Measurements from ENCODE around the gene TRNAU1AP. TPM values are rescaled to one million over a fixed set of nuclear protein-coding genes. Genes with fewer than 3 reads are reported as not detected.
"Not testable (repeated sequence)": the region's sequence is repeated elsewhere in the genome, so short reads cannot be mapped to it uniquely, and the experiment has no call there.

Gene TRNAU1AP
- total RNA-seq, 4 donors from 2014 or later = 11.8 to 24.9 (median 19.3) TPM

DNA sequence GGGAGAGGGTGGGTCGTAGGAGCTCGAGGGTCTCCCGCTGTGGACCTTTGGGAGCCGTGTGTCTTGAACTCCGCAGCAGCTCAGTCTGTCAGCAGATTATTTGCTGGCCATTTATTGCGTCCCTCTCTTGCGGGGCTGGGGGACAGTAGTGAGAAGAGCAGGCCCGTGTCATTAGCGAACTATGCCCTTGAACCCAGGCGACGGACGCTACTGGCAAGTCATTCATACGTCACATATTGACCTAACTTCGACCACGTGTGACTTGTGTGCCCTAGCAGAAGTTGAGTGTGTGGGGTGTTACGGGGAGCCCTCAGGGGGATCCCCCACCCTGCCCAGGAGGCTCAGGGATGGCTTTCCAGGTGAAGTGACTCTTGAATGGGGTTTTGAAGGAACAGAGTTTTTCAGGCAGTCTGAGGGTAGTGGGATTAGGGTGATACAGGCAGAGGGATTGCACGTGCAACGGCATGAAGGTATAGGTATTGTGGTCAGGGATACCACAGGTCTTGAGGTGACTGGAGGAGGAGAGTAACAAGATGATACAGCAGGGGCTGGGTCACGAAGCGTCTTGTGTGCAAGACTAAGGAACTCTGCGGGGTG lies 34.0 kb upstream of the TRNAU1AP start:
- intact Hi-C loops (cut with DNase I; ENCODE audit: low total_unique reads) = no loop called here
- DNase-seq (ENCODE audit: low spot score in 2 of 2) = no peak

DNA sequence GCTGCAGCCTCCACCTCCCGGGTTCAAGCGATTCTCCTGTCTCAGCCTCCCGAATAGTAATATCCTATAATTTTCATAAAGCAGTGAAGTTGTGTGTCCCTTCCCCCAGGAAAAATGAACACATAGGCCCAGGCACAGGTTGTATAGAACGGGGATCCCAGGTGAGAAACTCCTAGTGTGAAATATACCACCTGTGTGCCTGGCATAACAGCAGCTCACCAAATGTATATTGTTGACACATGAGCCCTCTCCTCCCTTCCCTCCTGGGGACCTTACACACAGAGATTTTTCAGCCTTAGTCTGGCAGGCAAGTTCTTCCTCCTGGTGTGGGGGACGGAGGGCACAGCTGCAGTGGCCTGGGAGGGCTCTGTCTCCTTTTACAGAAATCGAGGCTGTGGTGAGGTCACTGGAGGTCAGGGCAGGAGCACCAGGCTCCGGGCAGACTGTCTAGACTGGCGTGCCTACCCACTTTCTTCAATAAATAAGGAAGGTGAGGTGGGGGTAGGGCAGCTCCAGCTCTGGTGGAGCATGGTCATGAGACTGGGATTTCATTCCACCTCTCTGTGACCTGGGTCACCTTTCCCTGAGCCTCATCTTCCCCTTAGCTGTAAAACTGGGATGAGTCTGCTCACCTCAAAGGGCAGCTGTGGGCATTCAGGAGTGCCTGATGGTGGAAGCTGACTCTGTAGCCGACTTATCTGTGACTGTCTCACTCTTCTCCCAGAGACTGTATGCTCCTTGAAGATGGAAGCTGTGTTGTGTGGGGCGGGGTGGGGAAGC lies 32.7 kb upstream of the TRNAU1AP start:
- TF ChIP-seq, protein P1, sequence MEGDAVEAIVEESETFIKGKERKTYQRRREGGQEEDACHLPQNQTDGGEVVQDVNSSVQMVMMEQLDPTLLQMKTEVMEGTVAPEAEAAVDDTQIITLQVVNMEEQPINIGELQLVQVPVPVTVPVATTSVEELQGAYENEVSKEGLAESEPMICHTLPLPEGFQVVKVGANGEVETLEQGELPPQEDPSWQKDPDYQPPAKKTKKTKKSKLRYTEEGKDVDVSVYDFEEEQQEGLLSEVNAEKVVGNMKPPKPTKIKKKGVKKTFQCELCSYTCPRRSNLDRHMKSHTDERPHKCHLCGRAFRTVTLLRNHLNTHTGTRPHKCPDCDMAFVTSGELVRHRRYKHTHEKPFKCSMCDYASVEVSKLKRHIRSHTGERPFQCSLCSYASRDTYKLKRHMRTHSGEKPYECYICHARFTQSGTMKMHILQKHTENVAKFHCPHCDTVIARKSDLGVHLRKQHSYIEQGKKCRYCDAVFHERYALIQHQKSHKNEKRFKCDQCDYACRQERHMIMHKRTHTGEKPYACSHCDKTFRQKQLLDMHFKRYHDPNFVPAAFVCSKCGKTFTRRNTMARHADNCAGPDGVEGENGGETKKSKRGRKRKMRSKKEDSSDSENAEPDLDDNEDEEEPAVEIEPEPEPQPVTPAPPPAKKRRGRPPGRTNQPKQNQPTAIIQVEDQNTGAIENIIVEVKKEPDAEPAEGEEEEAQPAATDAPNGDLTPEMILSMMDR (IDR thresholded peaks at IDR 0.05) = no peak
- TF ChIP-seq POLR2A (IDR thresholded peaks at IDR 0.05) = no peak
- no peak overlapping the region for H3K4me3 ChIP-seq (ENCODE audit: low read depth, poor library complexity, severe bottlenecking)
- 82 to 87% methylated on average over 10 of the region's 10 CpGs for WGBS, 2 donors
- no peak for DNase-seq (ENCODE audit: low spot score in 2 of 2)
- intact Hi-C loops (cut with DNase I; ENCODE audit: low total_unique reads) = loop anchor here (10.0 kb wide), 1 partner anchor 75 kb away; the partner anchor contains the start of gene RAB42

More for the DNA sequence above, 34.0 kb upstream of the TRNAU1AP start:
- WGBS, 2 donors = 7 to 14% methylated on average over 15 to 21 of the region's 21 CpGs
- H3K4me3 ChIP-seq (ENCODE audit: low read depth, poor library complexity, severe bottlenecking) = peak overlapping the region; percentile 41
- TF ChIP-seq POLR2A (IDR thresholded peaks at IDR 0.05) = no peak
- TF ChIP-seq, protein P1 (IDR thresholded peaks at IDR 0.05) = no peak

DNA sequence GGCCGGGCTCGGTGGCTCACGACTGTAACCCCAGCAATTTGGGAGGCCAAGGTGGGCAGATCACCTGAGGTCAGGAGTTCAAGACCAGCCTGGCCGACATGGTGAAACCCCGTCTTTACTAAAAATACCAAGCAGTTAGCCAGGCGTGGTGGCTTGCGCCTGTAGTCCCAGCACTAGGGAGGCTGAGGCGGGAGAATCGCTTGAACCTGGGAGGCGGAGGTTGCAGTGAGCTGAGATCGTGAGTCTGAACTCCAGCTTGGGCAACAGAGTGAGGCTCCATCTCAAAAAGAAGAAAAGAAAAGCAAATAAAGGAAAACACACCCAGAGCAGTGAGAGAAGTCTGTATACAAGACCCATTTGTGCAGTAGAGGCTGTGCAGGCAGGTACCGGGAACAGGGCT lies 32.1 kb upstream of the TRNAU1AP start:
- WGBS, 2 donors = 93% methylated on average over 12 of the region's 12 CpGs
- intact Hi-C loops (cut with DNase I; ENCODE audit: low total_unique reads) = loop anchor here (10.0 kb wide), 1 partner anchor 74 kb away; the partner anchor contains the start of gene RAB42
- DNase-seq (ENCODE audit: low spot score in 2 of 2); H3K4me3 ChIP-seq (ENCODE audit: low read depth, poor library complexity, severe bottlenecking): not testable (repeated sequence)

DNA sequence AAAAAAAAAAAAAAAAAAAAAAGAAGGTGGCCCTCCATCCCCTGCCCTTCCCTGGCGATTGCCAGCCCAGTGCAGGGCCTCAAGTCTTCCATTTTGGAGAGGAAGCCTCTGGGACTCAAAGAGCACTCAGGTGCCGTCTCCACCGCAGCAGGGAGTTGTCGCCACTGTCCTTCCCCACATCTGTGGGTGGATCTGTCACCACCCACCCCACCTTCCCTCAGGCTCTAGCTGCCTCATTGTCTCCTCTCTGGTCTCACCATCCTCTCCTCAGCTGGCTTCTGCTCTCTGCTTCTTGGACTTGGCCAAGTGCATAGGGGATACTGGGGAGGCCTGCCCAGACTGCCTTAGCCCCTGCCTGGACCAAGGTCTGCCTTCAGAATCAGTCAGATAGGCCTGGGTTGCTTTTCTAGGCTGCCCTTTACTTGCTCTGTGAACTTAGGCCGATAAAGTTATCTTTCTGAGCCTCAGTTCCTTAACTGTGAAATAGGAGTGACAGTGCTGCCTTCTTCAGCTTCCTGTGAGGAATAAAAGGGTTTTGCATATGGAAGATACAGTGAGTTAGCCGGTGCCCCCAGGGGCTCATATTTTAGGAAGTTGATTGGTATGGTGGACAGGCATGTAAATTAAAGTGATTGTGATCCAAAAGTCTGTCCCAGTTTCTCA lies 31.3 kb upstream of the TRNAU1AP start:
- H3K4me3 ChIP-seq (ENCODE audit: low read depth, poor library complexity, severe bottlenecking) = no peak overlapping the region
- intact Hi-C loops (cut with DNase I; ENCODE audit: low total_unique reads) = loop anchor here (10.0 kb wide), 1 partner anchor 73 kb away; the partner anchor contains the start of gene RAB42
- 82 to 83% methylated on average over 6 of the region's 6 CpGs for WGBS, 2 donors
- DNase-seq (ENCODE audit: low spot score in 2 of 2) = no peak
- TF ChIP-seq, protein P1 (IDR thresholded peaks at IDR 0.05) = no peak
- no peak for TF ChIP-seq POLR2A (IDR thresholded peaks at IDR 0.05)

DNA sequence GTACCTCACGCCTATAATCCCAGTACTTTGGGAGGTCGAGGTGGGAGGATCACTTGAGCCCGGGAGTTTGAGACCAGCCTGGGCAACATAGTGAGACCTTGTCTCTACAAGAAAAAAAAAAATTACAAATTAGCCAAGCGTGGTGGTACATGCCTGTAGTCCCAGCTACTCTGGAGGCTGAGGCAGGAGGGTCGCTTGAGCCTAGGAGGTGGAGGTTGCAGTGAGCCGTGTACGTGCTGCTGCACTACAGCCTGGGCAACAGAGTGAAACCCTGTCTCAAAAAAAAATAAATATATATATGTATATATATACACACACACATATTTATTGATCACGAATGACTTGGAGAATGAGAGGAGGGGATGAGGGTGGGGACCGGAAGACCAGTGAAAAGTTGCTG lies 30.3 kb upstream of the TRNAU1AP start:
- DNase-seq (ENCODE audit: low spot score in 2 of 2); H3K4me3 ChIP-seq (ENCODE audit: low read depth, poor library complexity, severe bottlenecking): not testable (repeated sequence)
- WGBS, 2 donors = 93 to 94% methylated on average over 9 of the region's 9 CpGs
- intact Hi-C loops (cut with DNase I; ENCODE audit: low total_unique reads) = loop anchor here (10.0 kb wide), 1 partner anchor 72 kb away; the partner anchor contains the start of gene RAB42

DNA sequence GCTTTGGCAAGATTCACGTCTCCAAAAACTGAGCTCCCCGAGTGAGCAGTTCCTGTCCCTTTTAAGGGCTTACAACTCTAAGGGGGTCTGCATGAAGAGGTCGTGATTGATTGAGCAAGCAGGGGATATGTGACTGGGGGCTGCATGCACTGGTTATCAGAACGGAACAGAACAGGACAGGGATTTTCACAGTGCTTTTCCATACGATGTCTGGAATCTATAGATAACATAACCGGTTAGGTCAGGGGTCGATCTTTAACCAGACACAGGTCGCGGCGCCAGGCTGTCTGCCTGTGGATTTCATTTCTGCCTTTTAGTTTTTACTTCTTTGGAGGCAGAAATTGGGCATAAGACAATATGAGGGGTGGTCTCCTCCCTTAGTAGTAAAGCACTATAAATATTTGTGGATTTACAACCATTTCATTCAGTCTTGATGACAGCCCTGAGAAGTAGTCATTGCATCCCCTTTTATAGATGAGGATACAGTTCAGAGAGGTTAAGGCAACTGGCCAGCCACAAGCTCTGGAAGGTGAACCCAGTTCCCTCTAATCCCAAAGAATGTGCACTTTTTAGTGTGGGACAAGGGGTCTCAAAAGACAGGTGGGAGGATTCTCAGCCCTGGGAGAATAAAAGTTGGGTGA lies 27.8 kb upstream of the TRNAU1AP start:
- WGBS, 2 donors = 81 to 85% methylated on average over 10 of the region's 10 CpGs
- intact Hi-C loops (cut with DNase I; ENCODE audit: low total_unique reads) = loop anchor here (10.0 kb wide), 1 partner anchor 70 kb away; the partner anchor contains the start of gene RAB42
- DNase-seq (ENCODE audit: low spot score in 2 of 2); H3K4me3 ChIP-seq (ENCODE audit: low read depth, poor library complexity, severe bottlenecking): not testable (repeated sequence)

All from lower leg skin (tissue), 4 donors.